HEK293T (cell line): ENCODE measurements around the gene SLC2A6.

Source experiments
- CTCF ChIA-PET: fragments of 350-600 bp; formaldehyde crosslinking; extraction: SDS; loops from one replicate; lab custom pipeline; 2021; ENCODE audit warnings: antibody characterized with exemption, inconsistent platforms; lab: Yijun Ruan, JAX
- POLR2A ChIA-PET: fragments of 350-600 bp; formaldehyde crosslinking; extraction: SDS; loops from one replicate; lab custom pipeline; 2020; ENCODE audit warnings: antibody characterized with exemption, inconsistent platforms; lab: Yijun Ruan, JAX
- DNase-seq: peaks from one replicate; pipeline ENCODE4 v3.0.0; 2012; ENCODE audit warnings: mixed read lengths; ENCODE audit errors: extremely low spot score
- ARNT ChIP-seq: fragments of 450-650 bp; IDR thresholded peaks from 2 replicates; pipeline ENCODE4 v1.6.1; 2017; ENCODE audit warnings: mild to moderate bottlenecking
- BHLHE40 ChIP-seq: fragments of 450-650 bp; IDR thresholded peaks from 2 replicates; pipeline ENCODE4 v1.6.1; 2016; ENCODE audit warnings: mild to moderate bottlenecking, moderate library complexity, borderline replicate concordance
- CTBP1 ChIP-seq: fragments of 450-650 bp; IDR thresholded peaks from 2 replicates; pipeline ENCODE4 v1.6.1; 2016; ENCODE audit warnings: borderline replicate concordance
- ELF4 ChIP-seq: fragments of 450-650 bp; IDR thresholded peaks from 2 replicates; pipeline ENCODE4 v1.6.1; 2017; ENCODE audit warnings: antibody characterized with exemption
- FOXA1 ChIP-seq: fragments of 450-650 bp; IDR thresholded peaks from 2 replicates; pipeline ENCODE4 v1.6.1; 2016; ENCODE audit warnings: mild to moderate bottlenecking
- FOXK2 ChIP-seq: fragments of 450-650 bp; IDR thresholded peaks from 2 replicates; pipeline ENCODE4 v1.6.1; 2016; ENCODE audit warnings: mild to moderate bottlenecking
- FOXM1 ChIP-seq: fragments of 450-650 bp; IDR thresholded peaks from 2 replicates; pipeline ENCODE4 v1.6.1; 2017; ENCODE audit warnings: mild to moderate bottlenecking, borderline replicate concordance
- HDGF ChIP-seq: fragments of 450-650 bp; IDR thresholded peaks from 2 replicates; pipeline ENCODE4 v1.6.1; 2017; ENCODE audit warnings: antibody characterized with exemption, borderline replicate concordance
- L3MBTL2 ChIP-seq: fragments of 450-650 bp; conservative IDR thresholded peaks from 2 replicates; pipeline ENCODE4 v1.6.1; 2016; ENCODE audit warnings: mild to moderate bottlenecking
- LEF1 ChIP-seq: fragments of 450-650 bp; IDR thresholded peaks from 2 replicates; pipeline ENCODE4 v1.6.1; 2017; ENCODE audit warnings: mild to moderate bottlenecking, borderline replicate concordance
- NFRKB ChIP-seq: fragments of 450-650 bp; IDR thresholded peaks from 2 replicates; pipeline ENCODE4 v1.6.1; 2016; ENCODE audit warnings: mild to moderate bottlenecking, moderate library complexity
- SP1 ChIP-seq: fragments of 450-650 bp; IDR thresholded peaks from 2 replicates; pipeline ENCODE4 v1.6.1; 2017
- SUZ12 ChIP-seq: fragments of 450-650 bp; IDR thresholded peaks from 2 replicates; pipeline ENCODE4 v1.6.1; 2016; ENCODE audit warnings: mild to moderate bottlenecking
- TARDBP ChIP-seq: fragments of 450-650 bp; IDR thresholded peaks from 2 replicates; pipeline ENCODE4 v1.6.1; 2016
- ZNF384 ChIP-seq: fragments of 450-650 bp; IDR thresholded peaks from 2 replicates; pipeline ENCODE4 v1.6.1; 2016
- TF ChIP-seq, protein P1 (sequence below): fragments of 450-650 bp; IDR thresholded peaks from 2 replicates; pipeline ENCODE4 v1.6.1; 2016

Gene SLC2A6

DNA sequence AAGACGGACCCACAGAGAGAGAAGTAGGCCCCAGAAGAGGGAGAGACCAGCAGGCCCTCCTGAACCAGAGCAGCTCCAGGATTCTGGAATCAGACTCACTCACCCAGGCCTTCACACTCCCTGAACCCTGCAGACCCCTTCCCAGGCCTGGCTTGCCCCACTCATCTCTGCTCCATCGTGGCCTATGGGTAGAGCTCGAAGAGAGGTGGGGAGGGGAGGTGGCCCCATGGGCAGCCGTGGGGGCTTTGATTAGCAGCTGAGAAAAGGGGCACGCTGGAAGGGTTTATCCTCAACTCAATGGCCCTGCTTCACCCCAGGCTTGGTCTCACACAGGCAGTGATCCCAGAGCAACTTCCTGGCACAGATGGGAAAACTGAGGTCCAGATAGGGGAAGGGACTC, 45.2 kb upstream of the SLC2A6 start:
- POLR2A ChIA-PET: no interaction called here
- DNase-seq: no peak
- CTCF ChIA-PET: no interaction called here
- no peak for TF ChIP-seq FOXM1
- no peak for TF ChIP-seq FOXK2
- TF ChIP-seq LEF1: no peak
- no peak for TF ChIP-seq HDGF

- DNase-seq: no peak
- POLR2A ChIA-PET: no interaction called here
- TF ChIP-seq, protein P1, sequence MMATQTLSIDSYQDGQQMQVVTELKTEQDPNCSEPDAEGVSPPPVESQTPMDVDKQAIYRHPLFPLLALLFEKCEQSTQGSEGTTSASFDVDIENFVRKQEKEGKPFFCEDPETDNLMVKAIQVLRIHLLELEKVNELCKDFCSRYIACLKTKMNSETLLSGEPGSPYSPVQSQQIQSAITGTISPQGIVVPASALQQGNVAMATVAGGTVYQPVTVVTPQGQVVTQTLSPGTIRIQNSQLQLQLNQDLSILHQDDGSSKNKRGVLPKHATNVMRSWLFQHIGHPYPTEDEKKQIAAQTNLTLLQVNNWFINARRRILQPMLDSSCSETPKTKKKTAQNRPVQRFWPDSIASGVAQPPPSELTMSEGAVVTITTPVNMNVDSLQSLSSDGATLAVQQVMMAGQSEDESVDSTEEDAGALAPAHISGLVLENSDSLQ: no peak
- no peak for TF ChIP-seq BHLHE40
- TF ChIP-seq HDGF: no peak
- no peak for TF ChIP-seq CTBP1
- no peak for TF ChIP-seq SUZ12
- TF ChIP-seq FOXM1: no peak
- TF ChIP-seq NFRKB: no peak
- no peak for TF ChIP-seq ARNT
- TF ChIP-seq L3MBTL2: no peak
- CTCF ChIA-PET: interaction anchor here (0.6 kb wide), 1 partner anchor 14 kb away, joined by 4 read pairs; no protein-coding TSS in a partner anchor
Measured at GRCh38 chr9:133523106-133523505, 44.2 kb upstream of the SLC2A6 start.

GRCh38 chr9:133522073-133522910, 43.4 kb upstream of the SLC2A6 start:
- CTCF ChIA-PET: interaction anchor here (0.7 kb wide), 1 partner anchor 217 kb away, joined by 3 read pairs; no protein-coding TSS in a partner anchor
- POLR2A ChIA-PET: no interaction called here
- DNase-seq: no peak

GRCh38 chr9:133521122-133522072, 42.5 kb upstream of the SLC2A6 start:
- DNase-seq: no peak
- ChIA-PET CTCF (interaction anchor here (0.7 kb wide), 1 partner anchor 218 kb away, joined by 3 read pairs; no protein-coding TSS in a partner anchor), POLR2A (no interaction called here)
- TF ChIP-seq CTBP1 (no peak), TARDBP (no peak), FOXA1 (no peak), LEF1 (no peak), NFRKB (no peak)
- TF ChIP-seq, protein P1: no peak

More at GRCh38 chr9:133522073-133522910, 43.4 kb upstream of the SLC2A6 start:
- TF ChIP-seq LEF1 (no peak), SUZ12 (no peak), FOXK2 (no peak)

- no peak for DNase-seq
- ChIA-PET POLR2A (no interaction called here), CTCF (no interaction called here)
- no peak for TF ChIP-seq SP1
- no peak for TF ChIP-seq ELF4
- no peak for TF ChIP-seq FOXM1
- TF ChIP-seq L3MBTL2: no peak
- TF ChIP-seq BHLHE40: no peak
- TF ChIP-seq, protein P1: no peak
- TF ChIP-seq FOXA1: no peak
- no peak for TF ChIP-seq CTBP1
- no peak for TF ChIP-seq TARDBP
- no peak for TF ChIP-seq HDGF
- TF ChIP-seq FOXK2: no peak
- TF ChIP-seq SUZ12: no peak
- no peak for TF ChIP-seq NFRKB
- no peak for TF ChIP-seq ARNT
- no peak for TF ChIP-seq LEF1
- no peak for TF ChIP-seq ZNF384
Measured at GRCh38 chr9:133520121-133520835, 41.4 kb upstream of the SLC2A6 start.

DNA sequence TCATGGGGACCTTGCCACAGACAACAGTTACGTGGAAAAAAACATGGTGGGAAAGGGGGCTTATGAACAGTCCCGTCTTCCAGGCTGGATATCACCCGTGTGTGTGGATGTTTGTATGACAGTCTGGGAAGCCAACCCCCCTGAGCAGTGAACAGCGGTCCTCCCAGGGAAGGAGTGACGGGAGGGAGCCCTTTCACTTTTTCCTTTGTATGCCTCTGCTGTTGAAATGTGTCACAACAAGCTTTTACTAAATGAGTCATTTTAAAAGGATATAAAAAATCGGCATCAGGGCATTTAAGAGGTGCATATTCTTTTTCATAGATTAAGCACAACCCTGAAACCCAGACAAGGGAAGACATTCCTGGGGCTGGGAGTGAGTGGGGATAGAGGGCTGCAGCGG, 40.8 kb upstream of the SLC2A6 start:
- POLR2A ChIA-PET: no interaction called here
- no peak for DNase-seq
- TF ChIP-seq BHLHE40: no peak
- no peak for TF ChIP-seq FOXK2
- TF ChIP-seq ZNF384: no peak
- no peak for TF ChIP-seq FOXM1
- TF ChIP-seq SUZ12: no peak
- CTCF ChIA-PET: no interaction called here
